Measurements from ENCODE around the gene ZSCAN22. TPM values are rescaled to one million over a fixed set of nuclear protein-coding genes. Genes with fewer than 3 reads are reported as not detected.

Gene ZSCAN22
- total RNA-seq, 2 experiments from 2014 or later, result 2.6 to 2.9 TPM

GRCh38 chr19:58350871-58351557, 24.2 kb downstream of the ZSCAN22 start:
- intact Hi-C loops (cut with micrococcal nuclease), result no loop called here
- no peak overlapping the region for H3K4me3 Mint-ChIP-seq

DNA sequence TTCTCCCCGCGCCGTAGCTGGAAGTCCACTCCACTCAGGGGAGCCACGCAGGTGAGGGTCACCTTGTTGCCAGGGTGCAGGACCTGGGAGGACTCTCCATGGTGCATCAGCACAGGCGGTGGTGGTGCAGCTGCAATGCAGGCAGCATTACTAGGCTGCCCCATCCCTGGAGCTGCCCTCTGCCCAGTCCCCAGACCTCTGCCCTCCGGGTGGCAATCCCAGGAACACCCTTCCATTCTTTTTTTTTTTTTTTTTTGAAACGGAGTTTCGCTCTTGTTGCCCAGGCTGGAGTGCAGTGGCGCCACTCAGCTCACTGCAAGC, 24.7 kb downstream of the ZSCAN22 start:
- DNase-seq (no peak), ATAC-seq (no peak)
- ChIA-PET POLR2A (interaction anchor here (0.9 to 1.8 kb wide), 2 partner anchors 10 to 47 kb away, joined by 3 to 7 read pairs; partner anchors contain the start of gene ZNF497), CTCF (no interaction called here)
- Mint-ChIP-seq H3K9me3 (no peaks in the 10 kb centered on the region), H3K4me3 (no peak overlapping the region), H3K4me1 (ENCODE audit: low read depth) (peaks cover 29% of the 10 kb centered on the region), H3K36me3 (ENCODE audit: low read depth) (peaks cover 21% of the 10 kb centered on the region), H3K27ac (no peak overlapping the region), H3K27me3 (no peaks in the 10 kb centered on the region)
- intact Hi-C loops (cut with micrococcal nuclease), result no loop called here
- TF ChIP-seq CTCF (IDR thresholded peaks at IDR 0.05), result no peak

More at GRCh38 chr19:58350871-58351557, 24.2 kb downstream of the ZSCAN22 start:
- peaks cover 26% of the 10 kb centered on the region for H3K4me1 Mint-ChIP-seq (ENCODE audit: low read depth)
- H3K9me3 Mint-ChIP-seq, result no peaks in the 10 kb centered on the region
- ChIA-PET POLR2A (interaction anchor here (0.6 to 1.8 kb wide), 3 partner anchors 11 to 519 kb away, joined by 3 to 7 read pairs (median 4); partner anchors contain the start of gene ZNF497), CTCF (no interaction called here)
- no peak overlapping the region for H3K27ac Mint-ChIP-seq
- ATAC-seq (no peak), DNase-seq (no peak)
- H3K36me3 Mint-ChIP-seq (ENCODE audit: low read depth), result peaks cover 19% of the 10 kb centered on the region
- no peak for TF ChIP-seq CTCF (IDR thresholded peaks at IDR 0.05)
- no peaks in the 10 kb centered on the region for H3K27me3 Mint-ChIP-seq

DNA sequence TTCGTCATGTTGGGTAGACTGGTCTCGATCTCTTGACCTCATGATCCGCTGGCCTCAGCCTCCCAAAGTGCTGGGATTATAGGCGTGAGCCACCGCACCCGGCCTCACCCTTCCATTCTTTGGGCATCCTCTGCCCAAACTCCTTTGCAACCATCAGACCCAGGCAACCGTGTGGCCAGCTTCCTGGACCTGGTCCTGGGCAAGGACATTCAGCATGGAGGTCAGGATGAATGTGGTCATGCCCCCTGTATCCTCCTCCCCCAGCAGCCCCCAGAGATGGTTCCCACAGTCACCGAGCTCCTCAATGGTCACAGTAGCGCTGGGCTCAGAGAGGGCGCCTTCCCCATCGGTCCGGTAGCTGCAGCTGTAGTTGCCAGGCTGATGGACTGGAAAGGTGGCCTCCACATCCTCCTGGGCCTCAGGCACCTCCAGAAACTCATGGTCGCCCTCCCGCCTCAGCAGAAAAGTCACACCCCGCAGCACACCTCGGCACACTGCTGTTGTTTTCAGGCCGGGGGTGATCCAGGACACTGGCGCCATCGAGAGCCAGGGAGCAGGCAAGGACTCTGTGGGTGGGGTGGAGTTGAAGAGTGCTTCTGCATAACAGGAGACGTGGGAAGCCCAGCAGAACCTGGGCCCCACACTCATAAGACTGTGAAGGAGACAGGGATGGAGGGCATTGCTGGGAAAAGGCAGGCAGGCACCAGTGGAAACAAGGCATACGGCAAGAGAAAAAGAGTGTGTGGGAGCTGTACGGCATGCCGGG, 25.4 kb downstream of the ZSCAN22 start:
- DNase-seq, result no peak
- no peak for ATAC-seq
- Mint-ChIP-seq H3K27ac (no peak overlapping the region), H3K4me3 (no peak overlapping the region), H3K4me1 (ENCODE audit: low read depth) (peaks cover 30% of the 10 kb centered on the region), H3K9me3 (no peaks in the 10 kb centered on the region), H3K36me3 (ENCODE audit: low read depth) (peaks cover 21% of the 10 kb centered on the region), H3K27me3 (no peaks in the 10 kb centered on the region)
- CTCF ChIA-PET, result no interaction called here
- POLR2A ChIA-PET, result interaction anchor here (0.9 to 1.8 kb wide), 2 partner anchors 10 to 48 kb away, joined by 3 to 7 read pairs; partner anchors contain the start of gene ZNF497
- intact Hi-C loops (cut with micrococcal nuclease), result no loop called here
- TF ChIP-seq CTCF (IDR thresholded peaks at IDR 0.05), result no peak

DNA sequence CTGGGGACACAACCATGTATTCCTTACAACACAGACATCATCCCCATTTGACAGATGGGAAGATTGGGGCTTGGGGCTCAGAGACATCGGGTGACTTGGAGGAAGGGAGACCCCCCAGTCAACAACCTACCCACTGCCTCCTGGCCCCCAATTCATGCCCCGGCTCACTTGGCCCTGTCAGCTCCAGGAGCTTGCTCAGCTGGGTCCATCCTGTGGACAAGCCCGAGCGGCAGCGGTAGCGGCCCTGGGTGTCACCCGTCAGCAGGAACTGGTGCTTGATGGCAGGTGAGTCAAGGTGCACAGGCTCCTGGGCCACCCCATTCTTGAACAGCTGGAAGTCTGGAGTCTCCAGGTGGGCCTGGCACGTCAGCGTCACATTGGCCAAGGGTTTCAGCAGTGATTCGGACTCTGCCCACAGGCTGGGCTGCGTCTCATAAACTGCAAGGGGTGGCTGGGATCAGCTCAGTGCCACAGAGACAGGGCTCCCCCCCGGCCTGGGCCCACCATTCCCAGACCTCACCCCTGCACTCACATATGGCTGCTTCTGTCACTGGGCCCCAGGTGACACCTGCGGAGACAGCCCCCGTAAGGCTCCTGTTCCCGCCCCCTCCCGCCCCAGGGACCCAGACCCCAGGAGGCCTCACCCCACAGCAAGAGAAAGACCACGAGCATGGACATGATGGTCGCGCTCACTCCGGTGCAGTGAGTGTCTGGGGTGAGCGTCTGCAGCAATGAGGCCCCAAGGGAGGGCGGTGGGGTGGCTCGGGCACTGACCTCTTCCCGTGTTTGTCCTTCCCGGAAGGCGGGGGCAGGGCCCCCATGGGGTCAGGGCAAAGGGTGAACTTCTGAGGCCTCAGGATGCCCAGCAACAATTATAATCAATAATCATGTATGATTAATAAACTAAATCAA, 26.2 kb downstream of the ZSCAN22 start, which contains the start of gene A1BG:
TSS of gene A1BG (minus strand) at position 733 of the 912 bp plus-strand sequence. CDS start at position 678, 55 bp downstream.
- intact Hi-C loops (cut with micrococcal nuclease), result no loop called here
- peaks cover 21% of the 10 kb centered on the region for H3K36me3 Mint-ChIP-seq (ENCODE audit: low read depth)
- H3K4me1 Mint-ChIP-seq (ENCODE audit: low read depth), result peaks cover 36% of the 10 kb centered on the region
- DNase-seq (no peak), ATAC-seq (no peak)
- POLR2A ChIA-PET, result interaction anchor here (1.6 to 1.8 kb wide), 2 partner anchors 9 to 10 kb away, joined by 6 to 7 read pairs; partner anchors contain the start of gene ZNF497
- no peaks in the 10 kb centered on the region for H3K9me3 Mint-ChIP-seq
- no peak for TF ChIP-seq CTCF (IDR thresholded peaks at IDR 0.05)
- H3K4me3 Mint-ChIP-seq, result no peak within 1 kb of the TSS
- CTCF ChIA-PET, result no interaction called here
- H3K27ac Mint-ChIP-seq, result no peak within 1 kb of the TSS
- no peaks in the 10 kb centered on the region for H3K27me3 Mint-ChIP-seq

Measured in activated CD8-positive, alpha-beta T cell treated with anti-CD3 and anti-CD28 coated beads for 36 hours (primary cell).